ENCODE data around the gene ERI3.

GRCh38 chr1:44200336-44200735 lies 154.7 kb downstream of the ERI3 start:
- TF ChIP-seq CTCF (IDR thresholded peaks at IDR 0.05; ENCODE audit: insufficient read depth, low read length) (no peak), GABPA (IDR thresholded peaks at IDR 0.05; ENCODE audit: low read depth) (no peak), POLR2AphosphoS5 (IDR thresholded peaks at IDR 0.05; ENCODE audit: low read depth) (no peak)
